Stimulated activated CD4-positive, alpha-beta T cell treated with anti-CD3 and anti-CD28 coated beads, Interleukin-12 subunit alpha, Interleukin-12 subunit beta, amount 100 ng/mL, for 48 hours (primary cell): ENCODE measurements around the gene BPIFB3.
"Not testable (repeated sequence)": the region's sequence is repeated elsewhere in the genome, so short reads cannot be mapped to it uniquely, and the experiment has no call there.

ENCODE experiments used
- DNase-seq, 3 donors: peaks; one replicate each; pipeline ENCODE4 v3.0.0-alpha.2; 2020; ENCODE audit warnings: low read depth in 2 of 3, low spot score in 1 of 3

Gene BPIFB3

GRCh38 chr20:33112547-33113386 lies 59.1 kb downstream of the BPIFB3 start:
- DNase-seq = no peak

GRCh38 chr20:33113387-33113908 lies 59.7 kb downstream of the BPIFB3 start:
- no peak for DNase-seq

GRCh38 chr20:33115501-33115900 lies 61.8 kb downstream of the BPIFB3 start:
- not testable (repeated sequence) for DNase-seq

- DNase-seq = no peak
These were observed 66.3 kb downstream of the BPIFB3 start for GRCh38 chr20:33119725-33120720.

- no peak for DNase-seq
These were observed 67.2 kb downstream of the BPIFB3 start for GRCh38 chr20:33120934-33121333.

- not testable (repeated sequence) for DNase-seq
These were observed 68.6 kb downstream of the BPIFB3 start for GRCh38 chr20:33122297-33122696.
